Measurements from ENCODE around the gene MGAT3.

- TF ChIP-seq CTCF (conservative IDR thresholded peaks at IDR 0.05) (no peak), ZFX (IDR thresholded peaks at IDR 0.05) (no peak)
Observed at GRCh38 chr22:39537975-39538374, 81.2 kb downstream of the MGAT3 start.

Measured in C4-2B (cell line).